HepG2 (cell line): Measurements from ENCODE around the gene FBN2. TPM values are rescaled to one million over a fixed set of nuclear protein-coding genes. Genes with fewer than 3 reads are reported as not detected.

Source experiments
- ATAC-seq: fragments of 200-7000 bp; cut with Tn5 transposase; 3 replicates; pipeline ENCODE4 v1.9.1; 2020; ENCODE audit warnings: mild to moderate bottlenecking, moderate library complexity
- BruUV-seq: library from RNA; stranded (reverse); fragments of 400-500 nt; replicated peaks from 2 replicates; lab custom pipeline; 2021; lab: Mats Ljungman, UMichigan
- CTCF ChIA-PET: fragments of 300-600 bp; formaldehyde crosslinking; extraction: SDS; loops from one replicate; lab custom pipeline; 2021; ENCODE audit warnings: low total read pairs, inconsistent platforms, low intra/inter-chr PET ratio; lab: Yijun Ruan, JAX
- POLR2A ChIA-PET: fragments of 350-600 bp; sonication (Branson Sonifier 250); formaldehyde crosslinking; loops from one replicate; lab custom pipeline; 2020; ENCODE audit warnings: antibody characterized with exemption, inconsistent platforms; lab: Yijun Ruan, JAX
- DNase-seq: peaks from one replicate; pipeline ENCODE4 v3.0.0-alpha.2; 2015; ENCODE audit warnings: low spot score
- FAIRE-seq: peaks from 3 replicates; lab custom pipeline; 2011; peaks lifted over from hg19 to GRCh38; lab: Jason Lieb, UNC
- H2AFZ ChIP-seq: one replicate; pipeline ENCODE4 v1.6.1; 2011; ENCODE audit warnings: low read length, inconsistent platforms
- H3K27ac ChIP-seq: fragments of 300-600 bp; 3 replicates; pipeline ENCODE4 v1.8.0; 2011; ENCODE audit warnings: mixed run types, mild to moderate bottlenecking, mixed read lengths, low read length, inconsistent platforms; ENCODE audit not compliant: insufficient read depth; ENCODE audit errors: extremely low read length
- H3K27me3 ChIP-seq, 2 experiments: fragments of 200-600 bp in 1 of 2; 2 replicates in 1 of 2; 3 replicates in 1 of 2; pipeline versions ENCODE4 v1.6.0 to v1.8.0; 2011; ENCODE audit warnings: low read length in 2 of 2, mild to moderate bottlenecking in 2 of 2, moderate library complexity in 2 of 2, inconsistent platforms in 1 of 2; ENCODE audit not compliant: insufficient read depth in 2 of 2, control insufficient read depth in 1 of 2
- H3K36me3 ChIP-seq, 2 experiments: fragments of 200-600 bp in 1 of 2; replicated peaks in 1 of 2; 2 replicates in 1 of 2; 3 replicates in 1 of 2; pipeline versions ENCODE4 v1.5.1 to v1.8.0; 2011; ENCODE audit warnings: low read length in 2 of 2, inconsistent platforms in 1 of 2; ENCODE audit not compliant: insufficient read depth in 2 of 2, control insufficient read depth in 1 of 2
- H3K4me1 ChIP-seq: 2 replicates; pipeline ENCODE4 v1.5.1; 2012; ENCODE audit warnings: low read length, inconsistent platforms; ENCODE audit not compliant: insufficient read depth
- H3K4me2 ChIP-seq: 2 replicates; pipeline ENCODE4 v1.6.0; 2011; ENCODE audit warnings: low read depth, low read length, inconsistent platforms
- H3K4me3 ChIP-seq, 3 experiments: fragments of 200-600 bp in 1 of 3; sonication (generic), shearing (Covaris generic) in 1 of 3; replicated peaks in 1 of 3; 2 replicates each; pipeline ENCODE4 v1.5.1; 2011 to 2016; ENCODE audit warnings: low read length in 3 of 3, inconsistent platforms in 2 of 3, low read depth in 2 of 3, mild to moderate bottlenecking in 2 of 3, control low read depth in 1 of 3, mixed read lengths in 1 of 3; ENCODE audit not compliant: insufficient read depth in 1 of 3
- H3K79me2 ChIP-seq: one replicate; pipeline ENCODE4 v1.6.1; 2011; ENCODE audit warnings: low read length, inconsistent platforms; ENCODE audit not compliant: insufficient read depth
- H3K9ac ChIP-seq: 2 replicates; pipeline ENCODE4 v1.6.0; 2011; ENCODE audit warnings: mild to moderate bottlenecking, low read depth, low read length, inconsistent platforms; ENCODE audit not compliant: insufficient read depth
- H3K9me3 ChIP-seq: 2 replicates; pipeline ENCODE4 v1.5.1; 2012; ENCODE audit warnings: mild to moderate bottlenecking, low read length
- H4K20me1 ChIP-seq: 2 replicates; pipeline ENCODE4 v1.6.0; 2011; ENCODE audit warnings: inconsistent platforms, mild to moderate bottlenecking, low read length, moderate library complexity; ENCODE audit not compliant: insufficient read depth
- BCL6 ChIP-seq: IDR thresholded peaks from 2 replicates; pipeline ENCODE4 v1.6.1; 2016; ENCODE audit warnings: missing genetic modification reagents, missing compliant biosample characterization
- PLRG1 ChIP-seq: fragments of 450-650 bp; conservative IDR thresholded peaks from 2 replicates; pipeline ENCODE4 v1.6.1; 2016
- TMF1 ChIP-seq: sonication (generic); formaldehyde crosslinking; IDR thresholded peaks from 2 replicates; pipeline ENCODE4 v1.8.1; 2022; ENCODE audit warnings: low read depth, missing genetic modification reagents
- ZNF383 ChIP-seq: sonication (generic); formaldehyde crosslinking; IDR thresholded peaks from 2 replicates; pipeline ENCODE4 v1.4.0; 2020; ENCODE audit warnings: missing genetic modification reagents, mild to moderate bottlenecking, borderline replicate concordance
- ZNF432 ChIP-seq: sonication (generic); formaldehyde crosslinking; IDR thresholded peaks from 2 replicates; pipeline ENCODE4 v1.5.0; 2020; ENCODE audit warnings: missing genetic modification reagents, mild to moderate bottlenecking, borderline replicate concordance
- ZNF563 ChIP-seq: sonication (generic); formaldehyde crosslinking; IDR thresholded peaks from 2 replicates; pipeline ENCODE4 v1.8.0; 2022; ENCODE audit warnings: mild to moderate bottlenecking, moderate library complexity, missing genetic modification reagents
- WGBS: methylation state at CpG from one replicate; pipeline ENCODE4 v1.1.6; 2017; ENCODE audit warnings: low lambda C conversion rate; 5-methylcytosine and 5-hydroxymethylcytosine counted together
- in situ Hi-C: cut with HindIII; loops from 2 replicates; pipeline ENCODE4 v1.10.0; 2017; ENCODE audit warnings: low pct_unique_long_range_greater_than_20kb; ENCODE audit not compliant: extremely low pct_ligation_motif_present
- intact Hi-C: fragments of 100-400 bp; cut with micrococcal nuclease; formaldehyde crosslinking; loops from one replicate; pipeline ENCODE4 v1.10.0; 2022; ENCODE audit not compliant: unreplicated experiment
- polyA plus RNA-seq, 8 experiments: library from polyadenylated mRNA; depleted of rRNA in 3 of 8; stranded (reverse) in 7 of 8; unstranded in 1 of 8; fragments of >200 nt; fragmentation: Illumina TruSeq in 4 of 8; extraction: Trizol in 4 of 8; gene quantifications; 2 replicates each; pipeline versions ENCODE4 v1.2.1 to v1.2.3, GENCODE V29; 2011 to 2016; ENCODE audit warnings: low read depth in 4 of 8, missing spikeins in 1 of 8, mixed read lengths in 1 of 8; ENCODE audit not compliant: insufficient read depth in 1 of 8
- total RNA-seq, 5 experiments: library from RNA; depleted of rRNA; stranded (reverse); fragments of >200 nt; fragmentation: Illumina TruSeq; extraction: Trizol; gene quantifications; 2 replicates each; pipeline ENCODE4 v1.2.3, GENCODE V29; 2016; ENCODE audit warnings: low read depth in 1 of 5
- TF ChIP-seq, protein P1 (sequence below): sonication (generic); formaldehyde crosslinking; IDR thresholded peaks from 2 replicates; pipeline ENCODE4 v1.5.1; 2020; ENCODE audit warnings: missing genetic modification reagents, mild to moderate bottlenecking, borderline replicate concordance
- TF ChIP-seq, protein P2 (sequence below): sonication (generic); formaldehyde crosslinking; IDR thresholded peaks from 2 replicates; pipeline ENCODE4 v1.9.0; 2022; ENCODE audit warnings: low read depth, missing genetic modification reagents
- TF ChIP-seq, protein P3 (sequence below): sonication (generic); formaldehyde crosslinking; IDR thresholded peaks from 2 replicates; pipeline ENCODE4 v1.4.0; 2020; ENCODE audit warnings: missing genetic modification reagents, borderline replicate concordance

FBN2 gene
- total and polyA plus RNA-seq, 2 of the 13 experiments (the other 11 are each of a cell fraction or from before 2014, with no cell fraction given), result not detected

- H3K27me3 ChIP-seq, result no peaks in the 10 kb centered on the region
- H3K79me2 ChIP-seq, result no peaks in the 10 kb centered on the region
- H3K9ac ChIP-seq, result no peak overlapping the region
- no peaks in the 10 kb centered on the region for H4K20me1 ChIP-seq
- no peaks in the 10 kb centered on the region for H3K4me1 ChIP-seq
- ATAC-seq (no peak), DNase-seq (no peak), FAIRE-seq (no peak)
- no peak for TF ChIP-seq TMF1 (CRISPR knock-in tag)
- TF ChIP-seq ZNF563 (CRISPR knock-in tag), result no peak
- TF ChIP-seq, protein P1, sequence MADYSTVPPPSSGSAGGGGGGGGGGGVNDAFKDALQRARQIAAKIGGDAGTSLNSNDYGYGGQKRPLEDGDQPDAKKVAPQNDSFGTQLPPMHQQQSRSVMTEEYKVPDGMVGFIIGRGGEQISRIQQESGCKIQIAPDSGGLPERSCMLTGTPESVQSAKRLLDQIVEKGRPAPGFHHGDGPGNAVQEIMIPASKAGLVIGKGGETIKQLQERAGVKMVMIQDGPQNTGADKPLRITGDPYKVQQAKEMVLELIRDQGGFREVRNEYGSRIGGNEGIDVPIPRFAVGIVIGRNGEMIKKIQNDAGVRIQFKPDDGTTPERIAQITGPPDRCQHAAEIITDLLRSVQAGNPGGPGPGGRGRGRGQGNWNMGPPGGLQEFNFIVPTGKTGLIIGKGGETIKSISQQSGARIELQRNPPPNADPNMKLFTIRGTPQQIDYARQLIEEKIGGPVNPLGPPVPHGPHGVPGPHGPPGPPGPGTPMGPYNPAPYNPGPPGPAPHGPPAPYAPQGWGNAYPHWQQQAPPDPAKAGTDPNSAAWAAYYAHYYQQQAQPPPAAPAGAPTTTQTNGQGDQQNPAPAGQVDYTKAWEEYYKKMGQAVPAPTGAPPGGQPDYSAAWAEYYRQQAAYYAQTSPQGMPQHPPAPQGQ (CRISPR knock-in tag), result no peak
- TF ChIP-seq, protein P2, sequence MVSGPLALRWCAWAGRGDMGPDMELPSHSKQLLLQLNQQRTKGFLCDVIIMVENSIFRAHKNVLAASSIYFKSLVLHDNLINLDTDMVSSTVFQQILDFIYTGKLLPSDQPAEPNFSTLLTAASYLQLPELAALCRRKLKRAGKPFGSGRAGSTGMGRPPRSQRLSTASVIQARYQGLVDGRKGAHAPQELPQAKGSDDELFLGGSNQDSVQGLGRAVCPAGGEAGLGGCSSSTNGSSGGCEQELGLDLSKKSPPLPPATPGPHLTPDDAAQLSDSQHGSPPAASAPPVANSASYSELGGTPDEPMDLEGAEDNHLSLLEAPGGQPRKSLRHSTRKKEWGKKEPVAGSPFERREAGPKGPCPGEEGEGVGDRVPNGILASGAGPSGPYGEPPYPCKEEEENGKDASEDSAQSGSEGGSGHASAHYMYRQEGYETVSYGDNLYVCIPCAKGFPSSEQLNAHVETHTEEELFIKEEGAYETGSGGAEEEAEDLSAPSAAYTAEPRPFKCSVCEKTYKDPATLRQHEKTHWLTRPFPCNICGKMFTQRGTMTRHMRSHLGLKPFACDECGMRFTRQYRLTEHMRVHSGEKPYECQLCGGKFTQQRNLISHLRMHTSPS (CRISPR knock-in tag), result no peak
- no peak for TF ChIP-seq BCL6 (CRISPR knock-in tag)
- no peak for TF ChIP-seq PLRG1
- TF ChIP-seq, protein P3, sequence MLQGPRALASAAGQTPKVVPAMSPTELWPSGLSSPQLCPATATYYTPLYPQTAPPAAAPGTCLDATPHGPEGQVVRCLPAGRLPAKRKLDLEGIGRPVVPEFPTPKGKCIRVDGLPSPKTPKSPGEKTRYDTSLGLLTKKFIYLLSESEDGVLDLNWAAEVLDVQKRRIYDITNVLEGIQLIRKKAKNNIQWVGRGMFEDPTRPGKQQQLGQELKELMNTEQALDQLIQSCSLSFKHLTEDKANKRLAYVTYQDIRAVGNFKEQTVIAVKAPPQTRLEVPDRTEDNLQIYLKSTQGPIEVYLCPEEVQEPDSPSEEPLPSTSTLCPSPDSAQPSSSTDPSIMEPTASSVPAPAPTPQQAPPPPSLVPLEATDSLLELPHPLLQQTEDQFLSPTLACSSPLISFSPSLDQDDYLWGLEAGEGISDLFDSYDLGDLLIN, result no peak
- TF ChIP-seq ZNF432 (CRISPR knock-in tag), result no peak
- TF ChIP-seq ZNF383, result no peak
- H3K36me3 ChIP-seq, result no peaks in the 10 kb centered on the region
- H3K27ac ChIP-seq, result no peak overlapping the region
- ChIA-PET CTCF (no interaction called here), POLR2A (no interaction called here)
- peaks cover 35% of the 10 kb centered on the region for H3K9me3 ChIP-seq
- no peak overlapping the region for H3K4me3 ChIP-seq
- in situ Hi-C loops, result no loop called here
- no peak overlapping the region for H3K4me2 ChIP-seq
- BruUV-seq, result no TSS peak
- intact Hi-C loops, result no loop called here
- H2AFZ ChIP-seq, result no peak overlapping the region
- WGBS, result no CpG with 5 or more reads among the region's 1 CpG
Observed at GRCh38 chr5:128551476-128551875, 13.4 kb upstream of the FBN2 start.
